ENCODE results near the gene GPR180.

The GPR180 gene

GRCh38 chr13:94656176-94656575 lies 54.5 kb downstream of the GPR180 start:
- DNase-seq (ENCODE audit: low read depth) = no peak

- no peak for DNase-seq (ENCODE audit: low read depth)
Measured at GRCh38 chr13:94656766-94657165, 55.1 kb downstream of the GPR180 start.

- DNase-seq (ENCODE audit: low read depth) = no peak
Measured at GRCh38 chr13:94657167-94657566, 55.5 kb downstream of the GPR180 start.

GRCh38 chr13:94658926-94659597 lies 57.4 kb downstream of the GPR180 start:
- no peak for DNase-seq (ENCODE audit: low read depth)

GRCh38 chr13:94659598-94659946 lies 57.9 kb downstream of the GPR180 start:
- no peak for DNase-seq (ENCODE audit: low read depth)

- DNase-seq (ENCODE audit: low read depth) = no peak
Measured at GRCh38 chr13:94660695-94661326, 59.2 kb downstream of the GPR180 start.

- no peak for DNase-seq (ENCODE audit: low read depth)
Measured at GRCh38 chr13:94661406-94661805, 59.7 kb downstream of the GPR180 start.

GRCh38 chr13:94662274-94662945 lies 60.8 kb downstream of the GPR180 start:
- no peak for DNase-seq (ENCODE audit: low read depth)

GRCh38 chr13:94664889-94665288 lies 63.2 kb downstream of the GPR180 start:
- no peak for DNase-seq (ENCODE audit: low read depth)

- DNase-seq (ENCODE audit: low read depth) = no peak
Measured at GRCh38 chr13:94666065-94666464, 64.4 kb downstream of the GPR180 start.

GRCh38 chr13:94667190-94667589 lies 65.5 kb downstream of the GPR180 start:
- no peak for DNase-seq (ENCODE audit: low read depth)

GRCh38 chr13:94672400-94672799 lies 70.7 kb downstream of the GPR180 start:
- no peak for DNase-seq (ENCODE audit: low read depth)

- no peak for DNase-seq (ENCODE audit: low read depth)
Measured at GRCh38 chr13:94673851-94674250, 72.2 kb downstream of the GPR180 start.

GRCh38 chr13:94674609-94675348 lies 73.1 kb downstream of the GPR180 start:
- peak; percentile 17 for DNase-seq (ENCODE audit: low read depth)

GRCh38 chr13:94677799-94678198 lies 76.1 kb downstream of the GPR180 start:
- no peak for DNase-seq (ENCODE audit: low read depth)

GRCh38 chr13:94678845-94679244 lies 77.2 kb downstream of the GPR180 start:
- no peak for DNase-seq (ENCODE audit: low read depth)

GRCh38 chr13:94679614-94680013 lies 78.0 kb downstream of the GPR180 start:
- no peak for DNase-seq (ENCODE audit: low read depth)

GRCh38 chr13:94682229-94682628 lies 80.6 kb downstream of the GPR180 start:
- DNase-seq (ENCODE audit: low read depth) = no peak

GRCh38 chr13:94683409-94683808 lies 81.8 kb downstream of the GPR180 start:
- DNase-seq (ENCODE audit: low read depth) = no peak

Data from T follicular helper cell (primary cell).